NT2/D1 (cell line): ENCODE data around the gene ZNF664.

Source experiments
- DNase-seq: peaks from one replicate; pipeline ENCODE4 v3.0.0-alpha.2; 2011; ENCODE audit warnings: low read depth, low spot score
- H3K27me3 ChIP-seq: 2 replicates; pipeline ENCODE4 v1.6.0; 2011; ENCODE audit warnings: mild to moderate bottlenecking; ENCODE audit not compliant: insufficient read length, insufficient read depth
- H3K36me3 ChIP-seq: 2 replicates; pipeline ENCODE4 v1.6.1; 2011; ENCODE audit warnings: mild to moderate bottlenecking, low read length, mixed read lengths; ENCODE audit not compliant: insufficient read depth, insufficient read length
- H3K4me1 ChIP-seq: 2 replicates; pipeline ENCODE4 v1.5.1; 2011; ENCODE audit not compliant: insufficient read depth, insufficient read length
- H3K4me3 ChIP-seq: 2 replicates; pipeline ENCODE4 v1.5.1; 2011; ENCODE audit warnings: low read depth; ENCODE audit not compliant: insufficient read length
- H3K9ac ChIP-seq: 2 replicates; pipeline ENCODE4 v1.6.0; 2011; ENCODE audit warnings: low read depth; ENCODE audit not compliant: insufficient read length
- H3K9me3 ChIP-seq: 2 replicates; pipeline ENCODE4 v1.5.1; 2011; ENCODE audit warnings: mild to moderate bottlenecking, low read length; ENCODE audit not compliant: insufficient read depth
- SUZ12 ChIP-seq: IDR thresholded peaks from 2 replicates; pipeline ENCODE4 v1.6.1; 2011; ENCODE audit not compliant: insufficient read length, insufficient read depth; ENCODE audit errors: extremely low read depth
- YY1 ChIP-seq: IDR thresholded peaks from 2 replicates; pipeline ENCODE4 v1.6.1; 2011; ENCODE audit not compliant: insufficient read length, insufficient read depth
- ZNF274 ChIP-seq: IDR thresholded peaks from 2 replicates; pipeline ENCODE4 v1.6.1; 2011; ENCODE audit warnings: mild to moderate bottlenecking, low read depth, low read length

ZNF664 gene

DNA sequence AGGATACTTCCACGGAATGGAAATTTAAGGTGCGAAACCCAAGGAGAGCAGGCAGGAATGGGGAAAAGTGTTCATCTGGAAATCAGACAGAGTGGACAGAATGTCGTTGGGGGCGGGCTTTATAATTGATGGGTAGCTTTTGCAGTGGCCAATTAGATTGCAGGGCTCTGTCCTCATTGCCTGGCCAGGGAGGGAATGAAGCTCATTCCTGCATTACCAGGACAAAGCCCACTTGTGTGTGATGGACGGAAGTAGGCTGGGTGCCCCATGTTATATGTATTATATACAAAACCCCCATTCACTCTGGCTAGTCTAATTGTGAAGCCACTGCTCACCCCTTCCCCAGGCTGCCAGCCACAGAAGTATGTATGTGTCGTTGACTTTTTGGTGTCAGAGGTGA, 23.6 kb downstream of the ZNF664 start:
- Histone ChIP-seq H3K4me1 (no peaks in the 10 kb centered on the region), H3K4me3 (no peak overlapping the region), H3K9ac (no peak overlapping the region), H3K9me3 (no peaks in the 10 kb centered on the region), H3K36me3 (peaks cover 54% of the 10 kb centered on the region), H3K27me3 (no peaks in the 10 kb centered on the region)
- DNase-seq = no peak
- TF ChIP-seq SUZ12 = no peak
- TF ChIP-seq ZNF274 = no peak
- no peak for TF ChIP-seq YY1

DNA sequence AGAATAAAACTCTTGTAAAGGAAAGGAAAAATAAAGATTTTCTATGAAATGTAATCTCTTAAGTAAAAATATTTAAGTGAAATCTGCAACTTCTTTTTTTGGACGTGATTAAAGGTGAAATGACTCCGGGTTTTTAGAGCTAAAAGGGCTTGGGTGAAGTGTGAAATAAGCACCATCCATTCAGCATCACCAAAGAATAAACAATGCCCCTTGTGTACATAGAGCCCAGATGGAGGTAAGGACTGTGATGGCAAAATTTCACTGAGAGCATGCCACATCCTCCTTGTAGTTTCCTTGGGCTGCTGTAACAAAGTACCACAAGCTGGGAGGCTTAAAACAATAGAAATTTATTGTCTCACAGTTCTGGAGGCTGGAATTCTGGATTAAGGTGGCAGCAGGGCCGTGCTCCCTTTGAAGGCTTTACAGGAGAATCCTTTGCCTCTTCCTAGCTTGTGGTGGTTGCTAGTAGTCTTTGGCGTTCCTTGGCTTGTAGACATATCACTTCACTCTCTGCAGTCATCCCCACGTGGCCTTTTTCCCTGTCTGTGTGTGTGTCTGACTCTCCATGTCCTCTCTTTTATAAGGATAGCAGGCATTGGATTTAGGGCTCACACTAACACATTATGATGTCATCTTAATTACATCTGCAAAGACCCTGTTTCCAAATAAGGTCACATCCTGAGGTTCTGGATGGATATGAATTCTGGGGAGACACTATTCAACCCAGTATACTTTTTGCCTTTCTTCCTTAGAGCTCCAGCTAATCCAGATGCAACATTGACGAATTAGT, 24.2 kb downstream of the ZNF664 start:
- no peak overlapping the region for H3K9ac ChIP-seq
- H3K36me3 ChIP-seq = peaks cover 58% of the 10 kb centered on the region
- H3K4me3 ChIP-seq = no peak overlapping the region
- DNase-seq = no peak
- H3K9me3 ChIP-seq = no peaks in the 10 kb centered on the region
- TF ChIP-seq YY1 (no peak), ZNF274 (no peak), SUZ12 (no peak)
- no peaks in the 10 kb centered on the region for H3K4me1 ChIP-seq
- no peaks in the 10 kb centered on the region for H3K27me3 ChIP-seq

DNA sequence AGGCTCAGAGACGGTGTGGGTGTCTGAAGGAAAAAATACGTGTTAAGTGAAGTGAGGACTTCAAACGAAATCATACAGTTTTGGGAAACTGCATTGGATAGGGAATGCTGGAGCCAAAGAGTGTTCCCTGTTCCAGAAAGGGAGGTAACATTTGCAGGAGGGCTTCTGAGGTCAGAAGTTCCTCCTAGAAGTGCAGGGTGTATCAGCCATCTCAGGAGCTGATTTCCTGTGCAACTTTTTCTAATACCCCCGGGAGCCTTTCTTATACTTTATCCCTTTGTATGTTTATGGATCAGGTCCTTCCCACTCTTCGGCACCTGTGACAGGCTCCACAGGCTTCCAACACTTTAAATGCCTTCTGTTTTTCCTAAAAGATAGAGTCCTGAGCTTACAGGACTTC, 24.9 kb downstream of the ZNF664 start:
- Histone ChIP-seq H3K4me3 (no peak overlapping the region), H3K36me3 (peaks cover 54% of the 10 kb centered on the region), H3K4me1 (no peaks in the 10 kb centered on the region), H3K9me3 (no peaks in the 10 kb centered on the region), H3K9ac (no peak overlapping the region), H3K27me3 (no peaks in the 10 kb centered on the region)
- DNase-seq = no peak
- TF ChIP-seq YY1 = no peak
- TF ChIP-seq ZNF274 = no peak
- TF ChIP-seq SUZ12 = no peak

DNA sequence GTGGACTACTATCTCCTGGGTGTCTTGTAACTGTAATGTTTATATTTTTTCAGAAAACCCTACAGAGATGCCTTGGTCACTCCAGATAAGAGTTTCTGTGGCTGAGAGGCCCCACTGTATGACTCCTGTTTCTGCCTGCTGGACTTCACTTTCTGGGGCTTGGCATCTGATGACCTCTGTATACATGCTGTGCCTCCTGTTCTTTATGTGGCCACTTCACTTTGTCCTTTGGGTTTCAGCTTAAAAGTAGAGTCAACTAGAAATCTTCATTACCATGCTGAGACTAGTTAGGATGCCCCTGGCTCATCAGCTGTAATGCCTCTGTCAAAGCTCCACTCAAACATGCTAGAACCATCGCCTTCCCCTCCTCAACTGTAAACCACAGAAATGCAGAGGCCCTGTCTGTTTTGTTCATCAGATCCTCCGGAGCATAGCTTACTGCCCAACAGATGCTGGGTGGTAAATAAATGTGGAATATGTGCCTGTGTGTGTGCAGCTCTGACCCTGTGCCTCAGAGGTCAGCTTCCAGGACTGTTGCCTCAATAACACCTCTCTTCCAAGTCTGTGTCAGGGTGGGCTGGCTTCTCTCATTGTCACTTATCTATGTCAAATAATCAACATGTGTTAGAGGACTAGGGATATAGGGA, 25.5 kb downstream of the ZNF664 start:
- no peak overlapping the region for H3K4me3 ChIP-seq
- TF ChIP-seq YY1 (no peak), SUZ12 (no peak)
- DNase-seq = no peak
- no peaks in the 10 kb centered on the region for H3K27me3 ChIP-seq
- no peaks in the 10 kb centered on the region for H3K9me3 ChIP-seq
- H3K9ac ChIP-seq = no peak overlapping the region
- no peaks in the 10 kb centered on the region for H3K4me1 ChIP-seq
- peaks cover 50% of the 10 kb centered on the region for H3K36me3 ChIP-seq

DNA sequence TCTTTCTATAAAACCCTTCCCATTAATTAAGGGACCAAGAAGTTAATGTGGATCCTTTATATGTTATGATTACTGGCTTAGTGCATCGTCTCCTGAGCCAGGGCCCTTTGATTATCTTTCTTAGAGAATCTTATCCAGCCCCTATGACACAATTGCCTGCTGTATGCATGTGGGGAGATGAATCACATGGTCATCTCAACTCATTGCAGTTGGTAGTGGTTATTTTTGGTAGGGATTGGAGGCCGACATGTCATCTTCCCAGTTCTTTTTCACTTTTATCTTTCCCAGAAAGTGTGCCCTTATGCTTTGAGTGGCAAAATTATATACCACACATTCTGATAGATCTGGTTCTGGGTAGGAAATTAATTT, 26.0 kb downstream of the ZNF664 start:
- H3K4me3 ChIP-seq = no peak overlapping the region
- H3K9me3 ChIP-seq = no peaks in the 10 kb centered on the region
- H3K27me3 ChIP-seq = no peaks in the 10 kb centered on the region
- peaks cover 49% of the 10 kb centered on the region for H3K36me3 ChIP-seq
- no peak overlapping the region for H3K9ac ChIP-seq
- TF ChIP-seq YY1 (no peak), ZNF274 (no peak), SUZ12 (no peak)
- no peaks in the 10 kb centered on the region for H3K4me1 ChIP-seq
- no peak for DNase-seq

DNA sequence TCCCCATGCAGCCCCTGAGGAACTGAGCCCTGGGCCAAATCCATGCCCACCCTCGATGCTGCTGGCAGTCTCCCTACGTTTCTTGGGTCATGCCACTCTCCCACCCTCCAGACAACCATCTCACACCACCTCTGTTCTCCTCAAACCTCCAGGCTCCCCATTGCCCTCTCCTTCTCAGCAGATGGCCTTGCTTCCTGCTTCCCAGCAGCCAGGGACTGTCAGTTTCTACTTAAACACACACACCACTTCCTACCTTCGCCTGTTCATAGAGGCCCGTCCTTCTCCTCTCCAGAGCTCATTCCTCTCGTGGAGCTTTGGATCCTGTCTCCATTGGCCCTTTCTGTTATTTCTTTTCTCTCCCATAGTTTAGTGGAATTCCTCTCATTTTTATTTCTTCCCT, 27.1 kb downstream of the ZNF664 start:
- peaks cover 55% of the 10 kb centered on the region for H3K36me3 ChIP-seq
- no peaks in the 10 kb centered on the region for H3K4me1 ChIP-seq
- no peak overlapping the region for H3K4me3 ChIP-seq
- DNase-seq = no peak
- no peak overlapping the region for H3K9ac ChIP-seq
- H3K27me3 ChIP-seq = no peaks in the 10 kb centered on the region
- H3K9me3 ChIP-seq = no peaks in the 10 kb centered on the region
- TF ChIP-seq SUZ12 (no peak), ZNF274 (no peak), YY1 (no peak)

DNA sequence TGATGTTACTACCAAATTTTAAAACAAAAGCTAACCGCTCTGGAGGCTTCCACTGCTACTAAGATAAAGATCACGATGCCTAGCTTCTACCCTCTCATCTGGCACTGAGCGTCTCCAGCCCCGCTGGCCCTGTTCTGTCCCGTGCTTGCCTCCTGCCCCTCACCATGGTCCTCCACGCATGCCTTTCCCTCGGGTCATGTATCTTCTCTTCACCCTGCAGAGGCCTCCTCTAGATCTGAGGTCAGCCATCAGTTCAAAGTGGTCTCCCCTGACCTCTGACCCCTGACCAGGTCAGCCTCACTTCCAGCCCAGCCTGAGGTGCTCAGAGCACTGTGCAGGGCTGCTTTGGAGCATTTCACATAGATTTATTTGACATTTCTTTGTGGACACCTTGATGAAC, 28.3 kb downstream of the ZNF664 start:
- no peak for DNase-seq
- no peak for TF ChIP-seq ZNF274
- no peak for TF ChIP-seq SUZ12
- no peak for TF ChIP-seq YY1
- Histone ChIP-seq H3K9me3 (no peaks in the 10 kb centered on the region), H3K27me3 (no peaks in the 10 kb centered on the region), H3K36me3 (peaks cover 62% of the 10 kb centered on the region), H3K4me1 (peaks cover 3% of the 10 kb centered on the region), H3K9ac (no peak overlapping the region), H3K4me3 (no peak overlapping the region)

DNA sequence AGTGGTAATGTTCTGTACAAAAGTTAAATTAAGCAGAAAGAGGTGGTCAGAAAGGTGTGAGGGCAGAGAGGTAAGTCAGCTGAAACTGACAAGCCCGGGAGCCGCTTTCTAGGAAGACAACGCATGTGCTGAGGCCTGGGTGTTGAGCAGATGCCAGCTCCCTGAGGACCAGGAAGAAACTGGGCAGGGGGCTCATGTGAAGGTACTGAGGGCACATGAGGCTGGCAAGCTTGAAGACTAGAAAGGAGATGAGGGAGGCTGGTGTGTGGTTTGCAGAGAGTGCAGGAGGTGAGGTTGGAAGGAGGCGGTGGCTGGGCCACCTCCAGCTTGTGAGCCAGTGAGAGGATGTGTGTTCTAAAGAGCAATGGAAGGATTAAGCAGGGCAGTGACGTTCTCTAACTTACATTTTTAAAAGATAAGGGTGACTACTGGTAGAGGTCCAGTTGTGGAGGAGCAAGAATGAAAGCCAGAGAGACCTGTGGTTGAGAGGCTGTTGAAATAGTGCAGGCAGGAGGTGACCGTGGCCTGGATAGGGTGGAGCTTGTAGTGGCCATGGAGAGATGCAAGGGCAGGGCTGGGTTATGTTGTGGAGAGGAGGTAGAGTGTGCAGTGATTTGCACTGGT, 29.1 kb downstream of the ZNF664 start:
- Histone ChIP-seq H3K9me3 (no peaks in the 10 kb centered on the region), H3K36me3 (peaks cover 63% of the 10 kb centered on the region), H3K27me3 (no peaks in the 10 kb centered on the region), H3K4me3 (no peak overlapping the region), H3K4me1 (peaks cover 3% of the 10 kb centered on the region), H3K9ac (no peak overlapping the region)
- no peak for DNase-seq
- TF ChIP-seq SUZ12 (no peak), YY1 (no peak), ZNF274 (no peak)
